ENCODE results near the gene RNF167. TPM values are rescaled to one million over a fixed set of nuclear protein-coding genes. Genes with fewer than 3 reads are reported as not detected.

RNF167 gene
- total and polyA plus RNA-seq, 9 donors = 22.7 to 221 (median 79.4) TPM

DNA sequence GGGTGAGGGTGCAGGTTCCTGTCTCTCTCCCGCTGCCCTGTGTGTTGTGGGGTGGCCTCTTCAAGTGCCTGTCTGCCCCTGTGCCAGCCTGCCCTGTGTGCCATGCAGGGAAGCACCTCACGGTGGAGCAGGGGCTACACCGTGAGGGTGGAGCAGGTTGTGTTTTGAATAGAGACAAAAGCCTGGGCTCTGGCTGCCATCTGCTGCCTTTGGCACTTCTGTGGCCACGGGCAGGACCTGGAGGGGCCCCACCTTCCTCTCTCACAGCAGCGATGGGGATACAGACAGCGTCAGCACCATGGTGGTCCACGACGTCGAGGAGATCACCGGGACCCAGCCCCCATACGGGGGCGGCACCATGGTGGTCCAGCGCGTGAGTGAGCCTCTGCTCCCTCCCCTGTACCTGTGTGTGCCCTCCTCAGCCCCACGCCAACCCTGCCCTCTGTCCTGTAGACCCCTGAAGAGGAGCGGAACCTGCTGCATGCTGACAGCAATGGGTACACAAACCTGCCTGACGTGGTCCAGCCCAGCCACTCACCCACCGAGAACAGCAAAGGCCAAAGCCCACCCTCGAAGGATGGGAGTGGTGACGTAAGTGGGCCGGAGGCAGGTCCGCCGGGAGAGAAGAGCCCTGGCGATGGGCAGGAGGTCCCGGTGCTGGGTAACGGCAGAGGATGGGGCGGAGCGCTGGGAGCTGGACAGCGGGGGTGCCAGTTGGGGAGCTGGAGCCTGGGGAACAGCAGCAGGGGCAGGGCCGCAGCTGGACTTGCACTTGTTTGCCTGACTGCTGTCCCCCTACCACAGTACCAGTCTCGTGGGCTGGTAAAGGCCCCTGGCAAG is 46.1 kb upstream of the RNF167 start:
- peak in 1 of 5 donors; percentile 24 for DNase-seq
- H3K36me3 ChIP-seq = no peaks in the 10 kb centered on the region
- intact Hi-C loops (cut with DNase I) = no loop called here

DNA sequence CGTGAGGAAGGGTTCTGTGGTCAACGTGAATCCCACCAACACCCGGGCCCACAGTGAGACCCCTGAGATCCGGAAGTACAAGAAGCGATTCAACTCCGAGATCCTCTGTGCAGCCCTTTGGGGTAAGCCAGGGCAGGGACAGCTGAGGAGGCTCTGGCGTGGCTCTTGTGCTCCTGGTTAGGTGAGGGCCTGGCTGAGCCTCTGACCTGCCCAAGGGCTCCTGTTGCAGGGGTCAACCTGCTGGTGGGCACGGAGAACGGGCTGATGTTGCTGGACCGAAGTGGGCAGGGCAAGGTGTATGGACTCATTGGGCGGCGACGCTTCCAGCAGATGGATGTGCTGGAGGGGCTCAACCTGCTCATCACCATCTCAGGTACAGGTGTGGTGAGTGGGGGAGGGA is 44.9 kb upstream of the RNF167 start:
- TF ChIP-seq POLR2A (IDR thresholded peaks at IDR 0.05) (no peak), CTCF (IDR thresholded peaks at IDR 0.05) (no peak)
- no peak overlapping the region for H3K27ac ChIP-seq
- no peak overlapping the region for H3K4me3 ChIP-seq
- H3K27me3 ChIP-seq = no peaks in the 10 kb centered on the region
- peaks cover 8% of the 10 kb centered on the region for H3K4me1 ChIP-seq (ENCODE audit: insufficient read depth)
- intact Hi-C loops (cut with DNase I) = loop anchor here in 1 of 4 donors (5.0 kb wide), 1 partner anchor 163 kb away; the partner anchor contains the start of gene MED11
- DNase-seq = no peak
- no peaks in the 10 kb centered on the region for H3K9me3 ChIP-seq
- WGBS, 3 donors = 89 to 92% (median 91%) methylated on average over 13 of the region's 13 CpGs
- H3K36me3 ChIP-seq = no peaks in the 10 kb centered on the region

More for the DNA sequence above, 46.1 kb upstream of the RNF167 start:
- no peaks in the 10 kb centered on the region for H3K9me3 ChIP-seq
- WGBS, 3 donors = 80 to 81% (median 81%) methylated on average over 31 of the region's 31 CpGs
- no peak overlapping the region for H3K27ac ChIP-seq
- H3K4me3 ChIP-seq = no peak overlapping the region
- no peaks in the 10 kb centered on the region for H3K27me3 ChIP-seq
- peaks cover 7% of the 10 kb centered on the region for H3K4me1 ChIP-seq (ENCODE audit: insufficient read depth)
- TF ChIP-seq CTCF (IDR thresholded peaks at IDR 0.05) (no peak), POLR2A (IDR thresholded peaks at IDR 0.05) (no peak), EP300 (IDR thresholded peaks at IDR 0.05) (no peak)

GRCh38 chr17:4895657-4896331 is 44.3 kb upstream of the RNF167 start:
- Histone ChIP-seq H3K27ac (no peak overlapping the region), H3K9me3 (no peaks in the 10 kb centered on the region), H3K27me3 (no peaks in the 10 kb centered on the region), H3K4me3 (no peak overlapping the region), H3K36me3 (no peaks in the 10 kb centered on the region), H3K4me1 (ENCODE audit: insufficient read depth) (peaks cover 8% of the 10 kb centered on the region)
- DNase-seq = peak in 2 of 5 donors; percentile 24 to 45
- intact Hi-C loops (cut with DNase I) = loop anchor here in 1 of 4 donors (5.0 kb wide), 1 partner anchor 163 kb away; the partner anchor contains the start of gene MED11
- 58 to 63% (median 63%) methylated on average over 27 of the region's 27 CpGs for WGBS, 3 donors
- no peak for TF ChIP-seq POLR2A (IDR thresholded peaks at IDR 0.05)
- no peak for TF ChIP-seq EP300 (IDR thresholded peaks at IDR 0.05)
- no peak for TF ChIP-seq CTCF (IDR thresholded peaks at IDR 0.05)

- no peaks in the 10 kb centered on the region for H3K36me3 ChIP-seq
- DNase-seq = peak in 1 of 5 donors; percentile 26
These were observed 43.5 kb upstream of the RNF167 start for GRCh38 chr17:4896332-4897197.

More at GRCh38 chr17:4896332-4897197, 43.5 kb upstream of the RNF167 start:
- no peak for TF ChIP-seq POLR2A (IDR thresholded peaks at IDR 0.05)
- Histone ChIP-seq H3K27ac (no peak overlapping the region), H3K4me3 (no peak overlapping the region), H3K9me3 (no peaks in the 10 kb centered on the region), H3K4me1 (ENCODE audit: insufficient read depth) (peaks cover 8% of the 10 kb centered on the region), H3K27me3 (no peaks in the 10 kb centered on the region)
- intact Hi-C loops (cut with DNase I) = loop anchor here in 1 of 4 donors (5.0 kb wide), 1 partner anchor 164 kb away; the partner anchor contains the start of gene MED11
- 82 to 87% (median 83%) methylated on average over 25 to 27 of the region's 27 CpGs for WGBS, 3 donors

Measured in ovary (tissue), 9 donors.